Measurements from ENCODE around the gene PSENEN. TPM values are rescaled to one million over a fixed set of nuclear protein-coding genes. Genes with fewer than 3 reads are reported as not detected.

PSENEN gene
- 10 to 100 TPM; 37.2 to 57.2 (median 49.9) TPM for polyA plus RNA-seq

DNA sequence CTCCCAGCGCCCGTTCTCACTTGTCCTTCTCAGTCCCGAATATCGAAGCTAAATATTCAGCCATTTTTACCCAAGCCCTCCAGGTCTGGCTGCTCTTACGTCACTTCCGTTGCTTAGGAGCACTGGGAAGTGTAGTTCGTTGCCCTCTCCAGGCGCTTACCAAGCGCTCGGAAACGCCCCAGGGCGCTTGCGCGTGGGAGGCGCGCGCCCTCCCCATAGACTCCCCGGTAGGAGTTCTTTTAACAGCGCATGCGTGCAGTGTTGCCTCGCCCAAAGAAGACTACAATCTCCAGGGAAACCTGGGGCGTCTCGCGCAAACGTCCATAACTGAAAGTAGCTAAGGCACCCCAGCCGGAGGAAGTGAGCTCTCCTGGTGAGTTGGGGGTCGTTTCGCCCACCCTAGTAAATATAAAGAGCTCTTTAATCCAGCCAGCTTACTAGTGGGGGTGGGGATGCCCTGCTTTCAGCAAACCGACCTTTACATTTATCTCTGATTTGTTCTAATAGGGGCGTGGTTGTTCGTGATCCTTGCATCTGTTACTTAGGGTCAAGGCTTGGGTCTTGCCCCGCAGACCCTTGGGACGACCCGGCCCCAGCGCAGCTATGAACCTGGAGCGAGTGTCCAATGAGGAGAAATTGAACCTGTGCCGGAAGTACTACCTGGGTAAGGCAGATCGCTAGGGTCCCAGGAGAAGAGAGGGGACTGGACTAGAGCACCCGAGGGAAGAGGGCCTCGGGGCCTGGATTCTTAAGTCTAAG lies at the start of gene PSENEN, which contains the start of gene U2AF1L4:
Gene PSENEN, plus strand, starts transcription at position 324 of the 759 bp plus-strand sequence. Its CDS starts 280 bp downstream, at position 604.
Gene U2AF1L4, minus strand, starts transcription at position 91 of the 759 bp plus-strand sequence. Its CDS starts 27 bp downstream, at position 64.
- peak within 1 kb of the TSS; percentile 98 for H3K27ac ChIP-seq (ENCODE audit: low read depth, low read length)
- 0% methylated on average over 40 of the region's 40 CpGs for WGBS, 3 donors

DNA sequence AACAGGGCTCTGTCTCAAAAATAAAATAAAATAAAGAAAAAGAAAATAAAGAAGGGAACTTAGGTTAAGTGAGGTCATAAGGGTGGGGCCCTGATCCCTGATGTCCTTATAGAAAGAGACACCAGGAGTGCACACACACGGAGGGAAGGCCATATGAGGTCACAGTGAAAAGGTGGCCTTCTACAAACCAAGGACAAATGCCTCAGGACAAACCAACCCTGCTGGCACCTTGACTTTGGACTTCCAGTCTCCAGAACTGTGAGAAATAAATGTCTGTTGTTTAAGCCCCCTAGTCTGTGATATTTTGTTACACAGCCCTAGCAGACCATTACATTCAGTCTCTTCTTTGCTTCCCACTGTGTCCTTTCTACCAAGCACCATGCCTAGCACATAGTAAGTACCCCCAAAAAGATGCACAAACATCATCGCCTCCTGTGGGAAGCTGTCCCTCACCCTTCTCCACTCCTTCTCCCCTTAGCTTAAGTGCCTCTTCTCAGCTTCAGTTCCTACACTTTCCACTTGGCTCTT lies 49.5 kb upstream of the PSENEN start:
- H3K27ac ChIP-seq (ENCODE audit: low read depth, low read length), result no peak overlapping the region
- 75 to 88% (median 81%) methylated on average over 2 of the region's 2 CpGs for WGBS, 3 donors

DNA sequence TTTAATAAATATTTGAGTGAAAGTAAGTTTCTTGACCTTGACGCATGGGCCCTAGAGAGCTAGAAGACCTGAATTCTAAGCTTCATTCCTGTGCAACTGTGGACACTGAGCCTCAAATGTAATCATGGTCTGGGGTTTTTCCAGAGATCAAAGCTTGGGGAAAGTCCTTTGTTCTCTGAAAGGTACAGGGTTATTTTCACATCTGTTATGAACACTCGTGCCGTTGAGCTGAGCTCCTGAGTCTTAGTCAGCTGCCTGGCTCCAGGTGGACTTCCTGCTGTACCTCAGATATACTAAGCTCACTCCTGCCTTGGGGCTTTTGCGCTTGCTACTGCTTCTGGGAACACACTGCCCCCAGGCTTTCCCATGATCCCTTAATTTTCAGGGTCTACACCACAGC lies 48.6 kb upstream of the PSENEN start:
- WGBS, 3 donors, result 46 to 77% (median 76%) methylated on average over 4 of the region's 4 CpGs

GRCh38 chr19:35702223-35703012 lies 43.0 kb upstream of the PSENEN start:
- 0% methylated on average over 50 of the region's 50 CpGs for WGBS, 3 donors
- no peak overlapping the region for H3K27ac ChIP-seq (ENCODE audit: low read depth, low read length)

More for the DNA sequence above, 48.6 kb upstream of the PSENEN start:
- H3K27ac ChIP-seq (ENCODE audit: low read depth, low read length), result no peak overlapping the region

- WGBS, 3 donors, result 39 to 57% (median 48%) methylated on average over 9 of the region's 9 CpGs
- H3K27ac ChIP-seq (ENCODE audit: low read depth, low read length), result no peak overlapping the region
These were observed 42.1 kb upstream of the PSENEN start for GRCh38 chr19:35703343-35703742.

DNA sequence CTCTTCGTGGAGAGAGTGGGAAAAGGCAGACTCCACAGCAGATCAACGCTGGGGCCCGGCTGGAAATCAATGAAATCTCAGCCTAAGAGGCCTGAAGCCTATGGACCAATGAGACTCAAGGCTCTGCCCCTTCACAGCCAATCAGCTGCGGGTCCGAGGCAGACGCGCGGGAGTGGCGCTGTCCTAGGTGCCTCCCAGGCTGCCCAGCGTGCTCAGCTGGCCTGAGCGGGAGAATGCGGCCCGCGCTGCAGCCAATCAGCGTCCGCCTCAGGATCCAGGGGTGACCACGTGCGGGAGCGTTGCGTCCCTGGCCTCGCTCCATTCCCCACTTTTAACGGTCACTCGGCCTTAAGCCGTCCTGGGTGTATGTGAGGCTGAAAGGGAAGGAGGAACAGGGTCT lies 41.2 kb upstream of the PSENEN start, which contains the start of gene ZBTB32:
Gene ZBTB32, plus strand, starts transcription at position 341 of the 400 bp plus-strand sequence. CDS start 10,069 bp downstream, outside the sequence.
- WGBS, 3 donors, result 26 to 31% (median 29%) methylated on average over 24 of the region's 24 CpGs
- H3K27ac ChIP-seq (ENCODE audit: low read depth, low read length), result no peak within 1 kb of the TSS

DNA sequence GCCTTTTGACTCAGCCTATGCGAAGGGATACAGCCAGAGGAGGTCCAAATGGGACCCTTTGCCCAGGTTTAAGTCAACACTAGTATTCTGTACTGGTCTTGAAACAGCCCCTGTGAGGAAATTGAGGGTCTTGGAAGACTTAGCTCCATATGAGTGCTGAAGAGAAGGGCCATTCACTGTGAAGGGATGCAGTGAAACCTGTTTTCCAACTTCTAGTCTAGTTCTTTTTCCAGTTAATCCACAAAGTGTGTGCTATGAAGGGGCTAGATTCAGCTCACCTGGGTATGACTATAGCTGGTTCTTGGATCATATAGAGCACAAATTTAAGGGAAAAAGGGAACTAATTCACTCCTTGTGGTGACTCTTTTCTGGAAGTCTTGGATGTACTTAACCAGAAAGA lies 37.1 kb upstream of the PSENEN start:
- no peak overlapping the region for H3K27ac ChIP-seq (ENCODE audit: low read depth, low read length)
- 92 to 94% (median 93%) methylated on average over 1 of the region's 1 CpG for WGBS, 3 donors

DNA sequence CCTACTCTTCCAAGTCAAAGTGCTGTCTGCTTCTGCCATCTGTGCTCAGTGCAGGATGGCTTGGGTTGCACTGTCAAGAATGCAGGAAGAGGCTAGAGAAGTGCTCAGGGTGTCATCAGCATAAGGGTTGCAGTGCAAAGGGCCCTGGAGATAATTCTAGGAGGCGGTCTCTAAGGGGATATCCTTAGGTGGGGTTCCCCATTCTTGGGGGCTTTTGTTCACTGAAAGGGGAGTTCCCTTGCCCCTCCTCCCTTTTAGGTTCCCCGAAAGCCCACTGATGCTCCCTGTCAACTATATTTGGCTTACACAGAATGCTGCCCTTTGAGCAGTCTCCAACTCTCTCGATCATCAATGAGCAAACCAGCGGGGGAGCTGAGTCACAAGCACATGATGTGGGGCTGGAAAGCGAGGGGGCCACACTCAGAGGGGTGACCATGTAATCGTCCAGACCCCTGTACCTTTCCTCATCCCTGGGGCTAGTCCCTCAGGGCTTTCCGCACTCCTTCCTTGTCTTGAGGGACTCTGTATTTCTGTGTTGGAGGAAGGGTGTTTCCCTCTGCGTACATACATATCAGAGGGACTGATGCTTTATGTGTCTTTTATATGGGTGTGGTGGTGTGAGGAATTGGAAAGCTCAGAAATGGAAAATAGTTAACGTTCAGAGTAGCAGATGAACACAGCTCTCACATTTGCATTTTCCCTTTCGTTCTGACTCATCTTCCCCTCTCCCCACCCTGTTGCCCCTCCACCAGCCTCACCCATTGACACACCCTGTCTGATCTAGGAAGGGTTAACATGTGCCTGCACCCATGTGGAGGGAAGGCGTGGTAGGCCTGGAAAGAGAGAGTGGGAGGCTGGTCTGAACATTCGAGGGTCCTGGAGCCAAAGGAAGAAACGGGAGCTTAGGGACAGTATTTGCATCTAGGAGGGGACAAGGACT lies 34.4 kb upstream of the PSENEN start:
- no peak overlapping the region for H3K27ac ChIP-seq (ENCODE audit: low read depth, low read length)
- WGBS, 3 donors, result 53 to 64% (median 62%) methylated on average over 13 of the region's 13 CpGs

- no peak overlapping the region for H3K27ac ChIP-seq (ENCODE audit: low read depth, low read length)
- 71 to 79% (median 77%) methylated on average over 11 of the region's 11 CpGs for WGBS, 3 donors
These were observed 32.6 kb upstream of the PSENEN start for GRCh38 chr19:35712567-35713505.

DNA sequence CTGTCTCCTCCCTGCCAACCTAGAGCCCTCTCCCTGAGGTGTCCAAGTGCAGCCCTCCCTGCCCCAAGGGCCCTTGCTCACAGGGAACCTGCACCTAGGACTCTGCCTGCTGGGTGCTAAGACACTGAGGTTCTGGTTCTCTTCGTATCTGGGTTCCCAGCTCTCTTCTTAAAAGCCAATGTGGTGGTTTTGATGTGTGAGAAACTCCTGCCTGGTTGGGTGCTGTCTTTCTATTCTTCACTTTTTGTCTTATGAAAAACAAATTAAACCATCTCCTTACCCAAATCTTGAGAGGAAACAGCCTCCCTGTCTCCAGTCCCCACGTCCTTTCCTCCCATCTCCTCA lies 32.0 kb upstream of the PSENEN start:
- WGBS, 3 donors, result 65 to 79% (median 76%) methylated on average over 2 of the region's 2 CpGs
- H3K27ac ChIP-seq (ENCODE audit: low read depth, low read length), result no peak overlapping the region

DNA sequence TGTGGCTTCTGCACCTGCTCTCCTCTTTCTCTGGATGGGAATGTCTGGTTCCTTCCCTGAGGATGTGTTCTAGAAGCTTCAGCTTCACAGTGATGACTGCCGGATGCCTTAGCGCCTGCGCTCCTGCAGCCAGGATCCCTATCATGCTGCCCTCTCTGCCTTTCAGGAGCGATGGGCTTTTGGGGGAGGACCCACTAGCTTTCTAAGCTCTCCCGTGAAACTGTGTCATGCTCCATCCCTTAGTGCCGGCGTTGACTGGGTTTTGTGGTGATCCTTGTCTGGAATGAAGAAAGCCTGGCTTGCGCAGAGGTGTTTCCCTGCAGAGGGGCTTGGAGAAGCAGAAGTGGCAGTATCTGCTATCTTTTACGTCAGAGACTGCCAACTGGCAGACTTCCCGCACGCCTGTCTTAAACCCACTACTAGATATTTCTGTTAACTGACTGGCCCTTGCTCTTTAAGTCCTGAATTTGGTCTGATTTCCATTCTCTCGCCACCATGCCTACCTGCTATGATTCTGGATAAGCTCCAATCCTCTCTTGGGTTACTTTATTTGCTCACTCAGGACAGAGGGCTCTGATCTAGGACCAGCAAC lies 31.5 kb upstream of the PSENEN start:
- H3K27ac ChIP-seq (ENCODE audit: low read depth, low read length), result no peak overlapping the region
- WGBS, 3 donors, result 72 to 84% (median 79%) methylated on average over 12 of the region's 12 CpGs

- WGBS, 3 donors, result 75 to 79% (median 79%) methylated on average over 13 to 14 of the region's 14 CpGs
- no peak overlapping the region for H3K27ac ChIP-seq (ENCODE audit: low read depth, low read length)
These were observed 30.7 kb upstream of the PSENEN start for GRCh38 chr19:35714601-35715354.

DNA sequence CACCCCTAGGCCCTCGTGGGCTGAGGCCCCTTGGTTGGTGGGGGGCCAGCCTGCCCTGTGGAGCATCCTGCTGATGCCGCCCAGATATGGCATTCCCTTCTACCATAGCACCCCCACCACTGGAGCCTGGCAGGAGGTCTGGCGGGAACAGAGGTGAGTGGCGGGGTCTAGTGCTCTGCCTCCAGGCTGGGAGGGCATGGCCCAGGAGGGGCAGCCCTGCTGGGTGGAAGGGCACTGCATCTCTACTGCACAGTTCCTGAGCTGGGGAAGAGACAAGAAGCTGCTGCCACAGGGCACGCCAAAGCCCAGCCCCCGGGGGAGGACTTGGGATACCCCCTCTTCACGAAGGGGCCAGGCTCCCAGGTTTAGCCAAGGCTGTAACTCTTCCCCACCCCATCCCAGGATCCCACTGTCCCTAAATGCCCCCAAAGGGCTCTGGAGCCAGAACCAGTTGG lies 30.1 kb upstream of the PSENEN start:
- 76 to 85% (median 81%) methylated on average over 5 to 7 of the region's 7 CpGs for WGBS, 3 donors
- no peak overlapping the region for H3K27ac ChIP-seq (ENCODE audit: low read depth, low read length)

GRCh38 chr19:35715981-35716800 lies 29.3 kb upstream of the PSENEN start:
- 2 to 3% (median 3%) methylated on average over 52 of the region's 52 CpGs for WGBS, 3 donors

More at GRCh38 chr19:35715981-35716800, 29.3 kb upstream of the PSENEN start:
- no peak overlapping the region for H3K27ac ChIP-seq (ENCODE audit: low read depth, low read length)
